GM19239 (cell line): ENCODE results near the gene CELF1.

Experiments used
- DNase-seq: peaks from one replicate; pipeline ENCODE4 v3.0.0; 2011; ENCODE audit warnings: low spot score; ENCODE audit not compliant: insufficient read length
- FAIRE-seq: peaks from 2 replicates; lab custom pipeline; 2011; peaks lifted over from hg19 to GRCh38; lab: Jason Lieb, UNC

The CELF1 gene

DNA sequence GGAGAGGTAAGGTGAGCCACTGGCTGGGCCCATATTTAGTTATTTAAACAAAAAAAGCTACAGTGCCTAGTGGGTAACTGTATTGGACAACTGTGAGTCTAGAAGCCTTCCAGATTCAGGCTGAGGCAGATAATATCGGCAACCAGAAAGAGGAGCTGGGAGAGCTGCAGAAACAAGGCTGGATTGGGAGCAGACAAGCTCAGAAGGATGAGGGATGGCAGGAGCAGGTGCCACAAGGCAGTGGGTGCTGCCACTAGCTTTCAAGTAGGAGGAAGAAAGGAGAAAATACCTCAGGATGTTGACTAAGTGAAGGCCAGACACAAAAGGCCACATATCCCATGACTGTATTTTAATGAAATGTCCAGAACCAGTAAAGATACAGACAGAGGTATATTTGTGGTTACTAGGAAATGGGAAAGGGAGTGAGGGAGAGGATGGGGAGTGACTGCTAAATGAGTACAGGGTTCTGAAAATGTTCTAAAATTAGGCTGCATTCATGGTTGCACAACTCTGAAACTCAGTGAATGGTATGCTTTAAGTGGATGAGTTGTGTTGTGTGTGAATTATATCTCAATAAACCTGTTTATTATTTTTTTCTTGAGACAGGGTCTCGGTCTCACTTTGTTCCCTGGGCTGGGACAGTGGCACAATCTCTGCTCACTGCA is 92.2 kb downstream of the CELF1 start:
- DNase-seq = no peak
- no peak for FAIRE-seq

DNA sequence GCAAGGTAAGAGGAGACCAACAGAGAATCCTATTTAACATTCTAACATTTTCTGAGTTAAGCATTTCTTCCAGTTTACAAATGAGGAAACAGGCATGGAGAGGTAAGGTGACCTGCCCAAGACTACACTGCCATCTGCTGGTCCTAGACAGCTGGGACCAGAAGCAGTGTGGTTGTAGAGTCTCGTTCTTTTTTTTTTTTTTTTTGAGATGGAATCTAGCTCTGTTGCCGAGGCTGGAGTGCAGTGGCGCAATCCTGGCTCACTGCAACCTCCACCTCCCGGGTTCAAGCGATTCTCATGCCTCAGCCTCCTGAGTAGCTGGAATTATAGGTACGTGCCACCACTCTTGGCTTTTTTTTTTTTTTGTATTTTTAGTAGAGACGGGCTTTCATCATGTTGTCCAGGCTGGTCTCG is 98.7 kb downstream of the CELF1 start:
- peak; percentile 69 for DNase-seq
- FAIRE-seq = peak; percentile 67

DNA sequence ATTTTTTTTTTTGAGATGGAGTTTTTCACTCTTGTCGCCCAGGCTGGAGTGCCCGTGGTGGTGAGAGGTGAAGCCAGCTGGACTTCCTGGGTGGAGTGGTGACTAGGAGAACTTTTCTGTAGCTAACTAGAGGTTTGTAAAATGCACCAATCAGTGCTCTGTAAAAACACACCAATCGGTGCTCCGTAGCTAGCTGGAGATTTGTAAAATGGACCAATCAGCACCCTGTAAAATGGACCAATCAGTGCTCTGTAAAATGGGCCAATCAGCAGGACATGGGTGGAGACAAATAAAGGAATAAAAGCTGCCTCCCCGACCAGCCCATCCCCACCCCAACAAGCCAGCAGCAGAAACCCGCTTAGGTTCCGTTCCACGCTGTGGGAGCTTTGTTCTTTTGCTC is 99.6 kb downstream of the CELF1 start:
- FAIRE-seq = no peak
- no peak for DNase-seq

DNA sequence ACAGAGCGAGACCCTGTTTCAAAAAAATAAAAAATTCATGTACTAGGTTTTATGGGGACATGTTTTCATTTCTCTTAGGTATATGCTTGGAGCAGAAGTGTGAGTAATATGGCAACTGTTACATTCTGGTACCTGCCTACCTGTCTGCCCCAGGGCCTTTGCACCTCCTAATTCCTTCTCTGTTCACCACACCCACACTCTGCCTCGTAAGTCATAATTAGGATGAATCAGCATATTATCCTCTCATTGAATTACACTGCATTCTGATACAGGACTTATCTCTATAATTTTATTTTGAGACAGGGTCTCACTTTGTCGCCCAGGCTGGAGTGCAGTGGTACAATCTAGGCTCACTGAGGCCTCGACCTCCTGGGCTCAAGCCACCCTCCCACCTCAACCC is 100.9 kb downstream of the CELF1 start:
- FAIRE-seq = no peak
- DNase-seq = no peak

DNA sequence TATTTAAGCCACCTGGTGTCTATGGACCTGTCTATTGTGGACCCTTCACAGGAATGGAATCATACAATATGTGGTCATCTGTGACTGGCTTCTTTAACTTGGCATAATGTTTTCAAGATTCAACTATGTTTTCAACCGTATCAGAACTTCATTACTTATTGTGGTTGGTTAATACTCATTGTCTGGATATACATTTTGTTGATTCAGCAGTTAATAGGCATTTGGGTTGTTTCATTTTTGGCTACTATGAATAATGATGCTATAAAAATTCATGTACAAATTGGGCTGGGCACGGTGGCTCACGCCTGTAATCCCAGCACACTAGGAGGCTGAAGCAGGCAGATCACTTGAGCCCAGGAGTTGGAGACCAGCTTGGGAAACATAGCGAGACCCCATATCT is 101.5 kb downstream of the CELF1 start:
- FAIRE-seq = no peak
- DNase-seq = no peak

DNA sequence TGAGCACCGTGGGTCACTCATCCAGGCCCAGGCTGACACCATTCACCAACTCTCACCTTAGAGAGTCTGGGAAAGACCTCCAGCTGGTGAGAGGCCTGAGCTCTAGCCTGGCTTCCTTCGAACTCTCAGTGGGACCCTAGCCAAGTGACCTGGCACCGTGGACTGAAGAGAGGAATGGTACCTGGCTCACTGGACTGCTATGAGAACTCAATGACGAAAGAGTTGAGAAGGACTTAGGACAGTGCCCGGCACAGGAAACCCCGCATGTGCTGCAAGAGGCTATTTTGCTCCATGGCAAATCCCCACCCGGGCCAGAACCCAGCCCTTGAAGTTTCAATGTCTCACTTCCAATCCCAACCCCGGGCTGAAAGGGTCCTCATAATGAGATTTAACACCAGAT is 103.4 kb downstream of the CELF1 start:
- FAIRE-seq (no peak), DNase-seq (no peak)

DNA sequence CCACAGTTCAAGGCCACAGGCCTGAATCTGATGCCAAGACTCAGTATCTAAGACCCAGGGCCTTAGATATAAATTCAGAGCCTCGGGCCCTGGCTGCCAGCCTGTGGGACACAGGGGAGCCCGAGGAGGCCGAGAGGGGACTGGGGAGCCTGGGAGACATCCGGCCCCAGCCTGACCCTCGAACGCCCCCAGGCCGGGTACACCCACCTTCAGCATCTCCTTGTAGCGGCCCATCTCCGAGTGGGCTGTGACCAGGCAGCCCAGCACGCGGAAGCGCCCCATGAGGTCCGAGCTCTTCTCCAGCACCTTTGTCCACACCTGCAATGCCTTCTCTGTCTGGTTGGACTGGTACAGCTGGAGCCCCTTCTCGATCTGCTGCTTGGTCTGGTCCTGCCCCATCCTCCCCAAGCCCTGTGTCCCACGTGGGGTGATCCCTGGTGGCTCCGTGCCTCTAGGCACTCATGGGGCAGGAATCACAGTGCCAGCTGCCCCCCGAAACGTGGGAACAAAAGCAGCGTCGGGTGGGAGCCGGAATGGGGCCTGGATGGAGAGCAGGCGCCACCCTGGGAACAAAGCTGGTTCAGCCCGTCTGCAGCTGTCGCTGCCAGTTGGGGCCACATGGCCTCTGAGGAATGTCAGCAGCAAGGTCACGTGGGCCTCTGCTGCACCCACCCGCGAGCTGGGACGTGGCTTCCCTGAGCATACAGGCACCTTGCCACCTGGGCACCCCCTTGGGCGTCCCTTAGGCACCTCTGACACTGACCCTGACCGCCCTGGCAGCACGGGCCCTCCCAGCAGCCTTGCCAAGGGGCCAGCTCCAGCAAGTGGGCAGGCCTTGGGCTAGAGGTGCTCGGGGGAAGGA is 104.1 kb downstream of the CELF1 start, which contains the start of gene RAPSN:
TSS of gene RAPSN (minus strand) at position 571 of the 862 bp plus-strand sequence. CDS start at position 399, 172 bp downstream.
- DNase-seq (no peak), FAIRE-seq (no peak)

DNA sequence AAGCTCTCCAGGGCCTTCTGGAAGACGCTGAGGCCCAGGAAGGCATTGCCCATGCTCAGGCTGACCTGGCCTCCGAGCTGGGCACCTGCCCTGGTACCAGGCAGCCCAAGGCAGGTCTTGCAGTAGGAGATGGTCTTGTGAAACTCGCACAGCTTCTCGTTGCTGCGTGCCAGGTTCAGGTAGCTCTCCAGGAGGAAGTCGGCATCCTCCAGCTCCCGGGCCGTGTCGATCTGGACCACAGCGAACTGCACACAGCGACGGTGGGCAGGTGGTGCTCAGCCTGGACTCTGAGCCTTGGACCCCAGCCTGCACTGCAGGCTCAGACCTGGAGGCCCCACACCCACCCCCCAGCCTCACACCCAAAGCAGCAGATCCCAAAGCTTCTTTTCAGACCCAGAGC is 105.0 kb downstream of the CELF1 start:
- no peak for DNase-seq
- FAIRE-seq = no peak

DNA sequence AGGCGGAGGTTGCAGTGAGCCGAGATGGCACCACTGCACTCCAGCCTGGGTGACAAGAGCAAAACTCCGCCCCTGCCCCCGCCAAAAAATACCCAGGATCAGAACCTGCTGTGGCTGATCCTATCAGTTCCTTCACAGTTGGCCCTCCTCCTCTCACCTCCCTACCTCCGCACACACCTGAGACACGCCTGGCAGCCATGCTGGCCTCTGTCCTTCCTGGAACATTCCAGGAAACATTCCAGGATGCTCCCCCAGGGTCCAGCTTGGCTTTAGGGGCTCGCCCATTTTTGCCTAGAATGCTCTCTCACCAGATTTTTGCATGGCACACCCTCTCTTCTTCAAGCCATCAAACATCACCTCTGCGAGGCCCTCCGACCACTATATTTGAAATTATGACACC is 106.1 kb downstream of the CELF1 start:
- no peak for FAIRE-seq

DNA sequence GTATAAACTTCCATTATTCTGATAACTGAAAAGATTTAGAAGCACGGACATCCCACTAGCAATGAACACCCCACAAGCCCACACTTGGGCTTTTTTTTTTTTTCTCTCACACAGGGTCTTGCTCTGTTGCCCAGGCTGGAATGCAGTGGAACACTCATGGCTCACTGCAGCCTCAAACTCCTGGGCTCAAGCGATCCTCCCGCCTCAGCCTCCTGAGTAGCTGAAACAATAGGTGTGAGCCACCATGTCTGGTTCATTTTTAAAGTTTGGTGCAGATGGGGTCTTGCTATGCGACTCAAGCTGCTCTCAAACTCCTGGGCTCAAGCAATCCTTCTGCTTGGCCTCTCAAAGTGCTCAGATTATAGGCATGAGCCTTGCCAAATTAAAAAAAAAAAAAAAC is 107.1 kb downstream of the CELF1 start:
- DNase-seq = no peak
- no peak for FAIRE-seq

More for the DNA sequence above, 106.1 kb downstream of the CELF1 start:
- no peak for DNase-seq

DNA sequence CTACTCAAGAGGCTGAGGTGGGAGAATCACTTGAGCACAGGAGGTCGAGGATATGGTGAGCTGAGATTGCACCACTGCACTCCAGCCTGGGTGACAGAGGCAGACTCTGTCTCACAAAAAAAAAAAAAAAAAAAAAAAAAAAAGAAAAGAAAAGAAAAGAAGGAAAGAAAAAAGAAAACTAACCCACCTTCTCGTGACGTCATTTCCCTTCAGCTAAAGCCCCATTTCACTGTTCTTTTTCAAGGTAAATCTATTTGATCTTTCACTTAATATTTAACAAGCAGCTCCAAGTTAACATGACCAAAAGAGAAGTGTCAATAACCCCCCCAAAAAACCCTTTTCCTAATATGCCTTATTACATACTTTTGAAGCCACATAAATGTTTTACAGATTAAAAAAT is 109.1 kb downstream of the CELF1 start:
- DNase-seq (no peak), FAIRE-seq (no peak)

DNA sequence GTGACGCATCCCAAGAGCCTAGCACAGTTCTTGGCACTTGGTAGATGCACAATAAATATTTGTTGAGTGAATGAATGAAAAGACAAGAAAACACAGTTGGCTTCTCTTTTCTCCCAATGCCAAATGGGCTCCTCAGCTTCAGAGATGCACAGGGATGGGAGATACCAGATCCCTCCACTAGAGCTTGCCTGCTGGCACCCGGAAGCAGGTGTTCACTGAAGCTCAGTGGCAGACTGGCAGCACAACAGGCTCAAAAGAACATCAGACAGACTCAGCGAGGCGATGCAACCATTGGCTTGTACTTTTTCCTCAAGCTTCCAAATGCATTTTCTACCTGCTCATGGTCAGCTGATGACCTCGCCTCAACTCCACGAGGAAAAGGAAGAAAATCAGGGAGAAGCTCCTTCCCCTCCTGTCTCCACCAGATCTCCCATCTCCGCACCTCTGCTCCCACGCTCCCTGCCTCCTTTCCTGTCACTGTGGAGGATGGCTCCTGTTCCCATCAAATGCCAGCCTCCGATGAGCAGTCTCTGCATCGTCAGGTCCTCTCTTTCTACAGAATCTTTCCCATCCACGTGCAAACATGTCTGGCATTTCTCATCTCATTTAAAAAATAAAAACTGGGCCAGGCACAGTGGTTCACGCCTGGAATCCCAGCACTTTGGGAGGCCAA is 109.8 kb downstream of the CELF1 start:
- DNase-seq = no peak
- FAIRE-seq = no peak

DNA sequence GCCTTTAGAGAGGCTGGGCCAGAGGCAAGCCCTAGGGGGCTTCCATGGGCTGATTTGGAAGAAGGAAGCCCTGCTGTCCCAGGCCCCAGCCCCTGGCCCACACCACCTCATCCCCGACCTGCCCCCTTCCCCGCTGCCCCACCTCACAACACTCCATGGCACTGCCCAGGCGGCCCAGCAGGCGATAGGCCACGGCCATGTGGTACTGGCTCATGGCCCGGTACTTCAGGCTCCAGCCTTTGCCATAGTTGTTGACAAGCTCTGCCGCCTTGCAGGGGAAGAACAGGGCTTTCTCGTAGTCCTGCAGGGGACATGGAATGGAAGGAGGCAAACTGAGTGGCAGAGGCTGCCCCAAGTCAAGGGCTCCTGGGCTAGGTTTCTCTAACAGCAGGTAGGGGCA is 110.4 kb downstream of the CELF1 start:
- no peak for FAIRE-seq

DNA sequence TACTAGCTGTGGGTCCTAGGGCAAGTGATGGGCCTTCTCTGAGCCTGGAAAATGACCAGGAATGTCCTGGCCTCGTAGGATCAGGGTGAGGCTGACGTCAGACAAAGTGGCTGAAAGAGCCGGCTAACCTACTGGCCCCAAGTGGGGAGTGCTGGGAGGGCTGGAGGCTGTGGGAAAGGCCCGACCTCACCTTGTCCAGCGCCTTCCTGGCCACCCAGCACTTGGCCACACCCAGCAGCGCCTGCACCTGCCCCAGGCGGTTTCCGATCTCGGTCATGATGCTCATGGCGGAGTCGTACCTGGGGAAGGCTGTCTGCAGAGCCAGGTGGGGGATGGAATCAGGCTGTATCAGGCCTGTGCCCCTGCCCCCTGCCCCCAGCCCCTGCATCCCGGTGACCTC is 111.5 kb downstream of the CELF1 start:
- no peak for DNase-seq
- no peak for FAIRE-seq

More for the DNA sequence above, 110.4 kb downstream of the CELF1 start:
- DNase-seq = no peak

DNA sequence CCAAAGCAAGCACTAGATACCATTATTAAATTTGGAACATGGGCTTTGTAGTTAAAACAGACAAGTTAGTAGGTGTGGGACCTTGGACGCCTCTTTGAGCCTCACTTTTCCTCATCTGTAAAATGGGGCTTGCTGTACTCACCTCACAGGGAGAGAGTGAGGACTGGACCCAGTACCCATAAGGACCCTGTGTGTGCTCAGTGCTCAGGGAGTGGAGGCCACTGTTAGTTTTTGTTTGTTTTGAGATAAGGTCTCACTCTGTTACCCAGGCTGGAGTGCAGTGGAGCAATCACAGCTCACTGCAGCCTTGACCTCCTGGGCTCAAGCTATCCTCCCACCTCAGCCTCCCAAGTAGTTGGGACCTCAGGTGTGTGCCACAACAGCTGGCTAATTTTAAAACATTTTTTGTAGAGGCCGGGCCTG is 112.9 kb downstream of the CELF1 start:
- DNase-seq = no peak
- no peak for FAIRE-seq

DNA sequence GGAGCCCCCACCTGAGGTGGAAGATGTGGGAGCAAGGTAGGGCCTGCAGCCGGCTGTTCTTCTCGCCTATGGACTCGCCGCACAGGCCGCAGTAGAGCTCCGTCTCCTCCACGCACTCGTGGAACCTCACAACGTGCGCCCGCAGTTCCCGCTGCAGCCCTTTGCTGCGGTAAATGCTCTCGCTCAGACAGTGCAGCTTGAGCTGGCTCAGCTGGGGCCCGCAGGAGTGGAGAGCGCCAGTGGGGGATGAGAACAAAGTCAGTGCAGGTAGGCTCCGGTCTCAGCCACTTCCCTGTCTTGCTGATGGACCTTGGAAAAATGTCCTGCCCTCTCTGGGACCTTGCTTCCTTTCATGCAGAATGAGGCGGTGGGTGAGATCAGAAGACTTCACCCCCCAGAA is 114.2 kb downstream of the CELF1 start:
- DNase-seq = no peak
- no peak for FAIRE-seq

DNA sequence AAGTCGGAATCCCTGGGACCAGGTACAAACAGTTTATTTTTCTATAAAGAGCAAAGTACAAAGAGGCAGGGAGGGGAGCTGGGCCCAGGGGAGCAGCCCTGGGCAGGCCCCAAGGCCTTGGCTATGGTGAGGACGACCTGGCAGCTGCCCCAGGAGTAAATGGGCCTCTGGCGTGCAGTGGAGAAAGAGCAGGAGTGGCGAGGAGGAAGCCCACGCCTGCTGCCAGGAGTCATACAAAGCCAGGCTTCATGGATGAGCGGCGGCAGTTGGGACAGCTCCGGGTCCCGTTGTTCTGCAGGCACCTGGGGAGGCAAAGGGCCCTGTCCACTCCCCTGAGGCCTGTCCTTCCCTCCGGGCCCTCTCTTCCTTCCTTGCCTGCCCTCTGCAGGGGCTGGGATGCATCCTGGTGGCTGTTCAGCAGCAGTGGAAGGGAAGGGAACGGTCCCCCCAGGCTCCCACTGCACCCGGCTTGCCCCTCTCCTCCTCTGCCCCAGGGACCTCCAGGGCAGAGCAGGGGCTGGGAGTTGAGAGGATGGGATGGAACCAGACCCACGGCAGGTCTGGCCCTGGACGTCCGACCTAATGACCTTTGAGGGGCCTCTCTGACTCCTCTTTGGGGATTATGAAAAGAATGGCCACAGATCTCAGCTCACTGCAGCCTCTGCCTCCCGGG is 115.0 kb downstream of the CELF1 start:
- DNase-seq (no peak), FAIRE-seq (no peak)

DNA sequence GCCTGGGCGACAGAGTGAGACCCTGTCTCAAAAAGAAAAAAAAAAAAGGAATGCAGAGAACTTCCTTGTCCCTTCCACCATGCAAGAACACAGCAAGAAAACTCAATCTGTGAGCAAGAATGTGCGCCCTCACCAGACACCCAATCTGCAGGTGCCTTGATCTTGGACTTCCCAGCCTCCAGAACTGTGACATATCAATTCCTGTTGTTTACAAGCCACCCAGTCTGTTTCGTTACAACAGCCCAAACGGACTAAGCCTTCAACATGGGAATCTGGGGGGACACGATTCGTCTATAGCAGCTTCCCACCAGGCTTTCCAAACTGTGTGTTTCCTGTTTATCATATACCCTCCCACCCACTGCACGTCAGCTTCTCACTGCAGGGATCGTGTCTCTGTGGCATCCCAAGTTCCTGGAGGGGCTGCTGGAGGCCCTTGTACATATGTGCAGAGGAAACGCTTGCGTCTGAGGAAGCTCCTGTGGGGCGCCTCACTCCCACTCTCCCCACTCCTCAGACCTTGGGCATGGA is 115.7 kb downstream of the CELF1 start:
- no peak for DNase-seq

DNA sequence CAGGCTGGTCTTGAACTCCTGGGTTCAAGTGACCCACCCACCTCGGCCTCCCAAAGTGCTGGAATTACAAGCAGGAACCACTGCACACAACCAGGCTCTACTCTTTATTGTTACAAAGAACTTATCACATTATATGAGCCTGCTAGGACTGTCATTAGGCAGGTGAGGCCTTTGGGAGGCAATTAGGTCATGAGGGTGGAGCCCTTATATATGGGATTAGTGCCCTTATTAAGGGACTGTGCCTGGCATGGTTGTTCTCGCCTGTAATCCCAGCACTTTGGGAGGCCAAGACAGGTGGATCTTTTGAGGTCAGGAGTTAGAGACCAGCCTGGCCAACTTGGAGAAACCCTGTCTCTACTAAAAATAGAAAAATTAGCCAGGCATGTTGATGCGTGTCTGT is 116.2 kb downstream of the CELF1 start:
- FAIRE-seq (no peak), DNase-seq (no peak)

More for the DNA sequence above, 115.7 kb downstream of the CELF1 start:
- FAIRE-seq = no peak

DNA sequence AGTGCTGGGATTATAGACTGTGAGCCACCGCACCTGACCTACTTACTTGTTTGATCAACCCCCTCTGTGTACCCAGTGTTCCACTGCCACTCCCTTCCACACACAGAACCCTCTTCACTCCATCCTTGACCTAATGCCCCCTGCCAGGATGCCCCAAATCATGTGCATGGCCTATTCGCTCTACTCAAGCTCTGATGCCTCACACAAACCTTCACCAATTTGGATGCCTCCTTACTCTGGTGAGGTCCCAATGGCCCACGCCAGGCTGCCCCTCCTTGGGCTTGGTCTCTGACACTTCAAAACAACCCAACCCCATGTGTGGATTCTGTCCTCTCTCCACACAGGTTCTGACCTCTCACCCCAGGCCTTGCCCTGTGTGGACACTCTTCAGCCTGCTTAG is 117.2 kb downstream of the CELF1 start:
- no peak for DNase-seq
- no peak for FAIRE-seq
